Ishikawa (cell line): ENCODE data around the gene ABCC1.

ENCODE experiments used
- CEBPB ChIP-seq: IDR thresholded peaks from 2 replicates; pipeline ENCODE4 v1.6.1; 2012
- CREB1 ChIP-seq: IDR thresholded peaks from 2 replicates; pipeline ENCODE4 v1.6.1; 2012; ENCODE audit warnings: low read depth
- EP300 ChIP-seq: IDR thresholded peaks from 2 replicates; pipeline ENCODE4 v1.6.1; 2012; ENCODE audit warnings: borderline replicate concordance
- FOXM1 ChIP-seq: IDR thresholded peaks from 2 replicates; pipeline ENCODE4 v1.6.1; 2012; ENCODE audit warnings: low read depth, borderline replicate concordance
- REST ChIP-seq: IDR thresholded peaks from 2 replicates; pipeline ENCODE4 v1.6.1; 2012; ENCODE audit warnings: low read depth, mild to moderate bottlenecking
- TCF12 ChIP-seq: IDR thresholded peaks from 2 replicates; pipeline ENCODE4 v1.6.1; 2012; ENCODE audit warnings: low read depth
- TEAD4 ChIP-seq: IDR thresholded peaks from 2 replicates; pipeline ENCODE4 v1.6.1; 2012
- YY1 ChIP-seq: IDR thresholded peaks from 2 replicates; pipeline ENCODE4 v1.6.1; 2012; ENCODE audit warnings: low read depth

GRCh38 chr16:15949210-15950160, at the start of gene ABCC1:
- TF ChIP-seq YY1 = no peak
- TF ChIP-seq TEAD4 = no peak
- no peak for TF ChIP-seq TCF12
- no peak for TF ChIP-seq REST
- no peak for TF ChIP-seq EP300
- TF ChIP-seq FOXM1 = no peak
- TF ChIP-seq CEBPB = no peak
- no peak for TF ChIP-seq CREB1
